ENCODE data around the gene CALCOCO1. TPM values are rescaled to one million over a fixed set of nuclear protein-coding genes. Genes with fewer than 3 reads are reported as not detected.
A peak's percentile ranks its signal among the peaks of the same experiment; 100 is the strongest.

Gene CALCOCO1
- total and polyA plus RNA-seq, 2 of the 13 experiments (the other 11 are each of a cell fraction or from before 2014, with no cell fraction given): 7.7 to 47.7 TPM

GRCh38 chr12:53746592-53747092, 19.4 kb upstream of the CALCOCO1 start (continued):
- TF ChIP-seq AFF4 (CRISPR knock-in tag; IDR thresholded peaks at IDR 0.05): no peak
- no peak for TF ChIP-seq ZNF558 (CRISPR knock-in tag; IDR thresholded peaks at IDR 0.05; ENCODE audit: borderline replicate concordance)
- TF ChIP-seq GLI4 (CRISPR knock-in tag; IDR thresholded peaks at IDR 0.05; ENCODE audit: borderline replicate concordance): no peak
- TF ChIP-seq RBM22 (optimal IDR thresholded peaks at IDR 0.05; ENCODE audit: low read length): no peak
- TF ChIP-seq KDM2A (CRISPR knock-in tag; IDR thresholded peaks at IDR 0.05; ENCODE audit: borderline replicate concordance, low read depth): peak; percentile 96
- no peak for TF ChIP-seq GMEB1 (CRISPR knock-in tag; IDR thresholded peaks at IDR 0.05; ENCODE audit: borderline replicate concordance)
- no peak for TF ChIP-seq PAF1 (CRISPR knock-in tag; IDR thresholded peaks at IDR 0.05)
- no peak for TF ChIP-seq CENPBD1 (CRISPR knock-in tag; IDR thresholded peaks at IDR 0.05; ENCODE audit: borderline replicate concordance, low read depth)
- TF ChIP-seq JDP2 (CRISPR knock-in tag; IDR thresholded peaks at IDR 0.05; ENCODE audit: borderline replicate concordance): no peak
- TF ChIP-seq RFXAP (CRISPR knock-in tag; IDR thresholded peaks at IDR 0.05; ENCODE audit: borderline replicate concordance): peak; percentile 33; the same call in 1 of the 2 replicates
- TF ChIP-seq BCL6 (CRISPR knock-in tag; IDR thresholded peaks at IDR 0.05): peak; percentile 32; the same call in 1 of the 2 replicates
- 0 out of 2 replicates have a peak, but pooled peaks have one; percentile 34 for TF ChIP-seq ZNF230 (CRISPR knock-in tag; IDR thresholded peaks at IDR 0.05)
- TF ChIP-seq ZNF768 (CRISPR knock-in tag; IDR thresholded peaks at IDR 0.05): peak; percentile 50; the same call in 1 of the 2 replicates
- TF ChIP-seq FOXO1 (CRISPR knock-in tag; IDR thresholded peaks at IDR 0.05): peak; percentile 56
- no peak for TF ChIP-seq ZFP90 (CRISPR knock-in tag; IDR thresholded peaks at IDR 0.05; ENCODE audit: borderline replicate concordance)
- no peak for TF ChIP-seq CHD4 (IDR thresholded peaks at IDR 0.05; ENCODE audit: borderline replicate concordance, low read length)
- 0 out of 2 replicates have a peak, but pooled peaks have one; percentile 33 for TF ChIP-seq FOXP4 (CRISPR knock-in tag; IDR thresholded peaks at IDR 0.05)
- no peak for TF ChIP-seq ZNF747 (CRISPR knock-in tag; IDR thresholded peaks at IDR 0.05; ENCODE audit: borderline replicate concordance)
- no peak for TF ChIP-seq DNMT1 (CRISPR knock-in tag; IDR thresholded peaks at IDR 0.05)
- TF ChIP-seq ZNF782 (CRISPR knock-in tag; IDR thresholded peaks at IDR 0.05; ENCODE audit: borderline replicate concordance): peak; percentile 29; the same call in 1 of the 2 replicates

Data from HepG2 (cell line).